Measurements from ENCODE around the gene TBXAS1.

TBXAS1 gene

GRCh38 chr7:140006600-140006999 is 177.5 kb downstream of the TBXAS1 start:
- DNase-seq, result no peak

DNA sequence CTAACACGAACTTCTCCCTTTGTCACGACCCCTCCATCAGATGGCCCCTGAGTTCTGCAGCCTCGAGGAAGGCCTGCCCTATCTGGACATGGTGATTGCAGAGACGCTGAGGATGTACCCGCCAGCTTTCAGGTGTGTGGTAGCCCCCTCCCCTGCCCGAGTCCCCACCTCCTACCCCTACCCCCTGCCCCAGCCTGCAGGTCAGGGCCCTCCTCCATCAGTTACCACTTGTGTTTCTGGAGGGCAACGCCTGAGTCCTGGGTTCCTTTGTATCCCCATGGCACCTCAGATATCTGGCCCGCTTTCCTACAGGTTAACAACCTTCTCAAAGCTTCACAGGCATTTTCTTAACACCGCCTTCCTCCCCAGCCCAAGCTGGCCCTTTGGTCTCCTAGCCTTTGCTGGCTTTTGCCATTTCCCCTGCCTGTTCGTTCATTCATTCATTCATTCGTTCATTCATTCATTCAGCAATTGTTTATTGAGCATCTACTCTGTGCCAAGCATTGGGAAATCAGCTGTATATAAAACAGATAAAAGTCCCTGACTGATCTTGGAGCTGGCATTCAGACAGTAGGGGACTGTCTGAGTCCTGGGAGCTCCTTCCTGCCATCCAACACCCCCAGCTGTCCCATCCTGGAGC is 178.1 kb downstream of the TBXAS1 start:
- no peak for DNase-seq

- DNase-seq, result no peak
Observed at GRCh38 chr7:140008755-140009610, 179.9 kb downstream of the TBXAS1 start.

- DNase-seq, result no peak
Observed at GRCh38 chr7:140009735-140010134, 180.7 kb downstream of the TBXAS1 start.

DNA sequence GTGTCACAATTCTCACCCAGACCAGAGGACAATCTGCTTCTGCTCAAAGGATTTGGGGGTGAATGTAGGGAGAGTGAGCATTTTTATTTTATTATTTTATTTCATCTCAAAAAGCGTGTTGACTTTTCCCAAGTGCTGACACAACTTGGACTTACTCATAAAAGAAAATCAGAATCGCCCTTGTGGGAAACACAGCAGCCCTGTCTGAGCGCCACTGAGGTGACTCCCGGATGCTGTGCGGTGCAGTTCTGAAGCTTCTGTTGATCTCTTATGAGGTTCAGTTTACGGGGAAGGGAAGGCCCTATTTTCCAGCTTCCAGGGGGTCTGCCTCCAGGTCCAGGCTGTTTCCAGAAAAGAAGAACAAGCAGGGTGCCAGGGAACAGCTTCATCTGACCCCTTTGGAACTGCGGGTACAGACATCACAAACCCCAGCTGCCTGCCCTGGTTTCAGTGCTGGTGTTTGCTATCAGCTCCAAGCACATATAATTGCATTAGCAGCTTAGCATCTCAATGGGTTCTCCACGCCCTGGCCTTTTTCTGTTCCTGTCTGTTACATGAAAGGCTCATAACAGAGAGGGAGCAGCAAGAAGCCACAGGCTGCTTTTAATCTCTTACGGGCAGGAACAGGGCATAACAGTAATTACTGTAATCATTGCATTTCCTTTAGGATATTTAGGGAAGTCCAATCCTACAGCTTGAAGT is 181.3 kb downstream of the TBXAS1 start:
- DNase-seq, result no peak

DNA sequence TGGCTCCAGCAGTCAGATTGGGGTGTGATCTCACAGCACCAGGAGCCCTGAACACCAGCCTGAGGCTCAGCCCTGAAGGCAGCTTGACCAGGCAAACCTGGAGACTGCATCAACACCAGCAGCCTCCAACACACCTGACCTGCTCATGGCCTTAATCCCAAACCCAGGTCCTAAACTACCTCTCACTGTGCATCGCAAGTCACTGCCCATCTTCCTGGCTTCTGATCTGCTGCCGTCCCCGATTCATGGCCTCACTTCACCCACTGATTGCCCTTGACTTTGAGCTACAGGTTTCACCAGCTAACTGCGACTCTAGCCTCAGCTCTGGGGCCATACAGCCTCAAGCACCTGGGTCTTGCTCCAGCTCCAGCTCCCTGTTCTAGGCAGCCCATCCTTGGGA is 184.6 kb downstream of the TBXAS1 start:
- DNase-seq, result no peak

- DNase-seq, result no peak
Observed at GRCh38 chr7:140014123-140014522, 185.1 kb downstream of the TBXAS1 start.

- no peak for DNase-seq
Observed at GRCh38 chr7:140015471-140015970, 186.5 kb downstream of the TBXAS1 start.

DNA sequence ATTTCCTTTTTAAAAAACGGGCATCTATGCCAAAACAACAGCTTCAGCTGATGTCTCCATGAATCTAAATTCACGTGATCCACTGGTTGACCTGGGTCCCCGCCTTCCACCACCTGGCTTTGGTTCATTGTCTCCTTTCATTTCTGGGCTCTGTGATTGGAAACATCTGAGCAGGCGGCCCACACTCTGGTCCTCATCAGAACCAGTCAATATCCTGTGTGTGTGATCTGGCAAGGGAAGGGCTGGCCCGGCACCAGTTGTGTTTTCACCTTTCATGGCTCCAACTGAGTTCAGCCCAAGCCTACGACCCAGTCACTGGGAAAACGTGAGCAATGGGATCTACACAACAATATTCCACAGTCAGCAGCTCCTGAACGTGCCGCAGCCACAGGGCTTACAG is 187.5 kb downstream of the TBXAS1 start:
- DNase-seq, result no peak

GRCh38 chr7:140017034-140017433 is 188.0 kb downstream of the TBXAS1 start:
- DNase-seq, result no peak

DNA sequence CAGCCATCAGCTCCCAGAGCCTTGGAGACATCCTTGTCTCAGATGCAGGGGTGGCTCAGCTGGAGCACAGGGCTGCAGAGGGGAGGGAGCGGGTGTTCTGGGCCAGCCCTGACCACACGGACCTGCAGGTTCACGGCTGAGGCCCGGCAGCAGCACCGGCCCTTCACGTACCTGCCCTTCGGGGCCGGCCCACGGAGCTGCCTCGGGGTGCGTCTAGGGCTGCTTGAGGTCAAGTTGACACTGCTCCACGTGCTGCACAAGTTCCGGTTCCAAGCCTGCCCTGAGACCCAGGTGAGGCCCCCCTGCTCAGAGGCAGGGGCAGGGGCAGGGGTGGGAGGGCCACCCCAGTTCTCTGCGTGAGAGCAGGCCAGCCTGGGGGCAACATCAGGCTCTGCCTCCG is 188.5 kb downstream of the TBXAS1 start:
- DNase-seq, result no peak

GRCh38 chr7:140018125-140019043 is 189.3 kb downstream of the TBXAS1 start:
- DNase-seq, result no peak

- DNase-seq, result no peak
Observed at GRCh38 chr7:140019172-140019571, 190.1 kb downstream of the TBXAS1 start.

GRCh38 chr7:140019606-140020005 is 190.5 kb downstream of the TBXAS1 start:
- DNase-seq, result no peak

GRCh38 chr7:140021603-140022002 is 192.5 kb downstream of the TBXAS1 start:
- DNase-seq, result no peak

- no peak for DNase-seq
Observed at GRCh38 chr7:140022582-140023211, 193.6 kb downstream of the TBXAS1 start.

DNA sequence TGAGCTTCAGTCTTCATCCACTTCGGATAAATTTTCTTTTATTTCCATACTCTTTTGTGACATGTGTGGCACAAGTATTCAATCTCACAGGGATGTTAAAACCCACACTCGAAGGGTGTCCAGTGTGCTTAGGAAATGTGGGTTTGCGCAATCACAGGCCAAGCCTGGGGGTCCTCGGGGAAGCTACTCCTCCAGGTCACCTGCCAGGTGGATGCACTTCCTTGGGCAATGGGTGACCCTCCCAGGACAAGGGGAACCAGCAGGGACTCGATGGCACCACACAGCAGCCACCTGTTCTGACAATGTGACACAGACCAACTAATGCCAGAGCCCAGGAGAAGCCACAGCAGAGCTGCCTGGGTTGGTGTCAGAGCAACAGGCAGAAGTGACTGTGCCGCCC is 194.7 kb downstream of the TBXAS1 start:
- no peak for DNase-seq

DNA sequence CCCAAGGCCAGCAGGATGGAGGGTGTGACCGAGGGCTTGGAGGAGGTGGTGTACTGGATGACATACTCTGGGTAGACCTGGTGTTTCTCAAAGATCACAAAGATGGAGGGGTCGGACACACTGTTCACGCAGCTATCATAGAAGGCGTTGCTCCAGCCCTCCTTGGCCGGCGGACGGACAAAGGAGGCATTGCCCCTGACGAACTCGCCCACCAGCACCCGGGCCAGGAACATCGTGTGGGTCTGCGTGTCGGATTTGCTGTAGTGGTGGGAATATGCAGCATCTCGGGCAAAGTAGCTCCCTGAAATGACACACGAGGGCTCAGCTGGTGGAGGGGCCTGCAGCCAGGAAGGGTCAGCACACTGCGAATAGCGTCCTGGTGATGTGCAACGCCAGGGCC is 195.5 kb downstream of the TBXAS1 start:
- no peak for DNase-seq

DNA sequence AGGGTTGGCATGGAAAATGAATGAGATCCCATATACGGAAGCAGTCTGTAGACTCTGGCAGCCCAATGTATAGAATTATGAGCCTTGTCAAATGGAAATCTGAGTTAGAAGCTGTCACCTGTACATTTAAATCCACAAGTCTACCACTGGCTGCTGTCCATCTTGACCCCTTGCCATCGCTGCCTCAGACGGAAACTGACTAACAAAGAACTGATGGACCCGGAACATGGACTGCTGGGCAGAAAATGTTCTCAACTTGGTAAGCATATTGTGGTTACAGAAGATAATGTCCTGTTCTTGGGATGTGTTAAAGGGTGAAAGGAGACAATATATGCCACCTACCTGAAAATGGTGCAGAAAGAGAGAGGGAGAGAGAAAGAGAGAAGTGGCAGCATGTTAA is 196.2 kb downstream of the TBXAS1 start:
- no peak for DNase-seq

GRCh38 chr7:140025814-140026433 is 196.9 kb downstream of the TBXAS1 start:
- no peak for DNase-seq

GRCh38 chr7:140026935-140027334 is 197.9 kb downstream of the TBXAS1 start:
- no peak for DNase-seq

- no peak for DNase-seq
Observed at GRCh38 chr7:140027858-140028257, 198.8 kb downstream of the TBXAS1 start.
